Pancreas (tissue), 10 donors: ENCODE data around the gene OST4. TPM values are rescaled to one million over a fixed set of nuclear protein-coding genes. Genes with fewer than 3 reads are reported as not detected.
A peak's percentile ranks its signal among the peaks of the same experiment; 100 is the strongest.

Source experiments
- ATAC-seq, 4 donors: fragments of 200-7000 bp; cut with Tn5 transposase; one replicate each; pipeline versions ENCODE4 v1.8.0 to v1.9.1; 2020; ENCODE audit warnings: mild to moderate bottlenecking in 4 of 4, moderate library complexity in 4 of 4
- DNase-seq, 6 donors: peaks; one replicate each; pipeline ENCODE4 v3.0.0-alpha.2; 2020
- FAIRE-seq: peaks from 2 replicates; lab custom pipeline; 2012; peaks lifted over from hg19 to GRCh38; lab: Jason Lieb, UNC
- H3K27ac ChIP-seq, 4 donors: fragments of 200-600 bp; sonication (generic); 1 replicate in 3 of 4; 2 replicates in 1 of 4; pipeline versions ENCODE4 v1.5.0 to v1.8.0; 2020
- H3K27me3 ChIP-seq, 4 donors: fragments of 200-600 bp; one replicate each; pipeline ENCODE4 v1.8.0; 2021
- H3K36me3 ChIP-seq, 3 donors: fragments of 200-600 bp; sonication (generic) in 1 of 3; one replicate each; pipeline versions ENCODE4 v1.5.0 to v1.8.0; 2020 to 2021
- H3K4me1 ChIP-seq, 3 donors: fragments of 200-600 bp; one replicate each; pipeline ENCODE4 v1.8.0; 2021
- H3K4me3 ChIP-seq, 4 donors: fragments of 200-600 bp; sonication (generic) in 2 of 4; one replicate each; pipeline versions ENCODE4 v1.5.0 to v1.8.0; 2020 to 2021
- H3K9me3 ChIP-seq, 4 donors: fragments of 200-600 bp; one replicate each; pipeline ENCODE4 v1.8.0; 2021
- CTCF ChIP-seq, 4 donors: fragments of 200-600 bp; sonication (generic) in 3 of 4; IDR thresholded peaks; one replicate each; pipeline versions ENCODE4 v1.5.0 to v1.8.0; 2021; ENCODE audit warnings: antibody characterized with exemption in 4 of 4
- WGBS, 2 donors: extraction: QIAGEN DNeasy Blood & Tissue Kit; methylation state at CpG; one replicate each; pipeline ENCODE4 v1.1.7; 2013; 5-methylcytosine and 5-hydroxymethylcytosine counted together
- intact Hi-C, 3 donors: fragments of 100-400 bp; cut with DNase I; formaldehyde crosslinking; loops; one replicate each; pipeline versions ENCODE4 v1.11.1 to v1.14.2; 2022
- polyA plus RNA-seq, 2 donors: library from polyadenylated mRNA; stranded (reverse); fragments of 200-250 nt; gene quantifications; one replicate each; pipeline ENCODE4 v1.2.3, GENCODE V29; 2013
- total RNA-seq, 6 donors: library from RNA; stranded (reverse); fragmentation: NEBNext Ultra II Directional in 4 of 6; extraction: Animal tissue kit (Norgen Biotek cat#: 25700) in 4 of 6; gene quantifications; one replicate each; pipeline versions ENCODE4 v1.2.1 to v1.2.4, GENCODE V29; 2021 to 2023
- donor health status: healthy with polysubstance abuse.
- donor health status: DM: no; HTN: no; CAD: no; lungs with moderate emphysema.
- donor health status: DM: no; HTN: no; CAD: no.
- donor health status: control.
- donor health status: control.
- donor health status: Bipolar disorder and iron deficiency.
- donor health status: DM: yes; HTN: yes; CAD: no.
- donor health status: DM: no; HTN: no; CAD: no.
- donor health status: DM: no; HTN: no; CAD: no.
- donor health status: DM: yes; HTN: yes; CAD: no.

The OST4 gene
- total and polyA plus RNA-seq, 8 donors = 76.6 to 188 (median 120) TPM

- intact Hi-C loops = no loop called here
- Histone ChIP-seq H3K27me3 (no peaks in the 10 kb centered on the region), H3K36me3 (no peaks in the 10 kb centered on the region), H3K4me1 (peaks cover 12 to 18% (median 13%) of the 10 kb centered on the region in 3 donors), H3K9me3 (no peaks in the 10 kb centered on the region), H3K27ac (no peak overlapping the region), H3K4me3 (no peak overlapping the region)
- FAIRE-seq (no peak), ATAC-seq (no peak), DNase-seq (no peak)
- WGBS, 2 donors = 41 to 59% methylated on average over 2 of the region's 2 CpGs
- TF ChIP-seq CTCF (IDR thresholded peaks at IDR 0.05) = no peak
Observed at GRCh38 chr2:27073782-27074181, 2.3 kb upstream of the OST4 start.

- H3K27ac ChIP-seq = no peak overlapping the region
- no peak overlapping the region for H3K4me3 ChIP-seq
- intact Hi-C loops = no loop called here
Observed at GRCh38 chr2:27072920-27073319, 1.5 kb upstream of the OST4 start.

DNA sequence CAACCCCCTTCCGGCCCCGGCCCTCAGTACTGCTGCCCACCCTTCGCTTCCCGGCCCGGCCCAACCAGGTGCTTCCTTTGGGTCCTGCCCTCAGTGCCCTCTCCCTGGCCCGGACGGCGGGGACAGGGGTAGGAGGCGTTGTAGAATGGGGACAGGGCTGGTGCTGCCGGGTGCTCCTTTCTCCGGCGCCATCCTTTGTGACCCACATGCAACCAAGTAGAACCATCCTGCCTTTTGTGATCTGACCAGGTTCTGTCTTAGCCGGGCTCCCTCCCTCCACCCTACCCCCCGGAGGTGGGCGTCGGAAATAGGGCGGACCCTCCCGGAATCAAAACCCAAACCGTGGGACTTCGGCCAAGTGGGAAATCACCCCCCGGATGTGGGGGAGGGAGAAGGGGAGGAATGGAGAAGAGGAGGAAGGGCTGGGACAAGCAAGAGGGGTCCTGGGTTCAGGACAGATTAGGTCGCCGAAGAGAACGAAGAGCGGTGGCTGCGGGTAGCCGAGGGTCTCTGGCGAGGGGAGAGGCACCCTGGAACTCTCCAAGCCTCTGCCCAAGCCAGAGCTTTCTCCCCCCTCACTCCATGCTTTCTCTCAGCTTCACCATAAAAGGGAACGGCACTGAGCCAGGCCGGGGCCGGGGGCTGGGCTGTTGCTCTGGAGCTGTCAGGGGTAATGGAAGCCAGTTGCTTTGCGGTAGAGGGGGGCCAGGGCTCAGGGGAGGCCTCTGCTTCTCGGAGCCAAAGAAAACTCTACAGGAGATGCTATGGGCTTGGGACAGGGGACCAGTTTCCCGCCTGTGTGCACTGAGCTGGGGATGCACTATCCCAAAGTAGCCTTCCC is 756 bp upstream of the OST4 start:
- intact Hi-C loops = no loop called here
- no peaks in the 10 kb centered on the region for H3K27me3 ChIP-seq
- peak overlapping the region; percentile 66 to 96 (median 89) for H3K4me3 ChIP-seq
- FAIRE-seq (no peak), DNase-seq (peak in 5 of 6 donors; percentile 47 to 69 (median 56)), ATAC-seq (peak in 3 of 4 donors; percentile 12 to 20 (median 13))
- peak overlapping the region; percentile 47 to 83 (median 66) for H3K27ac ChIP-seq
- H3K4me1 ChIP-seq = peaks cover 12 to 18% (median 13%) of the 10 kb centered on the region in 3 donors
- WGBS, 2 donors = 11 to 13% methylated on average over 28 to 34 of the region's 34 CpGs
- no peaks in the 10 kb centered on the region for H3K36me3 ChIP-seq
- TF ChIP-seq CTCF (IDR thresholded peaks at IDR 0.05) = no peak
- H3K9me3 ChIP-seq = no peaks in the 10 kb centered on the region

More at GRCh38 chr2:27072920-27073319, 1.5 kb upstream of the OST4 start:
- no peaks in the 10 kb centered on the region for H3K27me3 ChIP-seq
- peak in 1 of 6 donors; percentile 21 for DNase-seq
- H3K4me1 ChIP-seq = peaks cover 12 to 18% (median 13%) of the 10 kb centered on the region in 3 donors
- WGBS, 2 donors = 87 to 91% methylated on average over 5 of the region's 5 CpGs
- no peak for TF ChIP-seq CTCF (IDR thresholded peaks at IDR 0.05)
- FAIRE-seq = no peak
- no peaks in the 10 kb centered on the region for H3K9me3 ChIP-seq
- no peaks in the 10 kb centered on the region for H3K36me3 ChIP-seq
- no peak for ATAC-seq

- no peak for FAIRE-seq
Observed at GRCh38 chr2:27070653-27071276, 689 bp downstream of the OST4 start.

More at GRCh38 chr2:27070653-27071276, 689 bp downstream of the OST4 start:
- intact Hi-C loops = no loop called here
- Histone ChIP-seq H3K27ac (peak overlapping the region; percentile 53 to 83 (median 69)), H3K4me3 (peak overlapping the region; percentile 66 to 96 (median 89)), H3K4me1 (peaks cover 12 to 18% (median 13%) of the 10 kb centered on the region in 3 donors), H3K9me3 (no peaks in the 10 kb centered on the region), H3K36me3 (no peaks in the 10 kb centered on the region), H3K27me3 (no peaks in the 10 kb centered on the region)
- no peak for TF ChIP-seq CTCF (IDR thresholded peaks at IDR 0.05)
- peak in 3 of 4 donors; percentile 1 to 5 (median 4) for ATAC-seq
- WGBS, 2 donors = 3% methylated on average over 11 of the region's 11 CpGs
- DNase-seq = no peak
